SK-N-SH treated with all-trans-retinoic acid at 6 μM for 48 hours (cell line): ENCODE data around the gene CPNE5.

Experiments
- ZC3H10 ChIP-seq: fragments of 250-450 bp; sonication (Bioruptor Pico); IDR thresholded peaks from 2 replicates; pipeline ENCODE4 v1.5.1; 2021; ENCODE audit warnings: mild to moderate bottlenecking, moderate library complexity
- ZNF565 ChIP-seq: fragments of 450-650 bp; formaldehyde crosslinking; conservative IDR thresholded peaks from 2 replicates; pipeline ENCODE4 v1.5.0; 2020; ENCODE audit warnings: low read depth, mild to moderate bottlenecking, moderate library complexity

DNA sequence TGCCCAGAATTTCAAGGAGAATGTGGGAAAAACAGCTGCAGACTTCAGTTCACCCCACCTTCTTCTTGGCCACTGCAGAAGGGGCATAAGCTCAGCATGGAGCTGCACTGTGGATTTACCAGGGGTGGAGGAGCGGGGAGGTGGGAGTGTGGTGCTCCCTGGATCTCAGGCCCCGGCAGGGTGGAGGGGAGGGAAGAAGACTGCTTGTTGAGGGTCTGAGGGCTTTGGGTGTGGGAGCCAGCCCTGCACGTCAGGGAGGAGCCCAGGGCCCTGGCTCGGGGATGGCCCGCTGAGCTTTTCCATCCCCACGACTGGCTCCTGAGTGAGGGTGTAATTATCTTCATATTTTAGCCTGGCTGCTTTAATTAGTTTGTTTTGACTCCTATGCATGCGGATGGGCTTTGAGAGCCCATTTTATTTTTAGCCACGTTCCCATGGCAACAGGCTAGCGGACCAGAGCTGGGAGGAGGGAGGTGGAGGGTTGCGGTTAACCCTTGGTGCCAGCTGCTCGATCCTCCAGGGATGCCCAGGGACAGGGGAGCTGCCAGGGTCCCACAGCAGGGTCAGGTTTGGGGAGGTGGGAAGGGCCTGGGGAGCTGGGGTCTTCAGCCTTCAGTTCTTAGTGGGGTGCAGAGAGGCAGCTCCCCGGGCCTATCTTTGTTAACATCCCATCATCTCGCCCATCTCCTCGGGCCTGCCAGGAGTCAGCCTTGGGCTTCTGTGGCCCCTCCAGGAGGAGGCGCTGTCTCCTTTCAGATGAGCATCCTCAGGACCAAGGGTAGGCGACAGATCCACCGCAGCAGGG is 73.4 kb downstream of the CPNE5 start:
- TF ChIP-seq ZNF565 (CRISPR knock-in tag) (no peak), ZC3H10 (no peak)
